GM18519 (cell line): Measurements from ENCODE around the gene TEDDM1.
A peak's percentile ranks its signal among the peaks of the same experiment; 100 is the strongest.
"Not testable (repeated sequence)": the region's sequence is repeated elsewhere in the genome, so short reads cannot be mapped to it uniquely, and the experiment has no call there.

Experiments
- ATAC-seq: cut with Tn5 transposase; IDR thresholded peaks from one replicate; pipeline ENCODE4 v1.9.1; 2021; ENCODE audit warnings: mild to moderate bottlenecking, moderate library complexity; ENCODE audit not compliant: unreplicated experiment, low FRiP score

Gene TEDDM1, protein sequence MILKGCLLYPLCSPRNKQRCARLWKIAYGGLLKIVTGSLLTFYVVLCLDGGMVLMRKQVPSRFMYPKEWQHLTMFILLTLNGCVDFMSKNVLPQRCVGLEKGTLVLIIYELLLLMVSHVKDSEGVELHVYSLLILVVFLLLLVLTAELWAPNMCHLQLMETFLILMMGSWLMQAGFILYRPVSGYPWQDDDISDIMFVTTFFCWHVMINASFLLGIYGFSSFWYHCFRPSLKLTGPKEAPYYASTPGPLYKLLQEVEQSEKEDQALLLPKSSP

DNA sequence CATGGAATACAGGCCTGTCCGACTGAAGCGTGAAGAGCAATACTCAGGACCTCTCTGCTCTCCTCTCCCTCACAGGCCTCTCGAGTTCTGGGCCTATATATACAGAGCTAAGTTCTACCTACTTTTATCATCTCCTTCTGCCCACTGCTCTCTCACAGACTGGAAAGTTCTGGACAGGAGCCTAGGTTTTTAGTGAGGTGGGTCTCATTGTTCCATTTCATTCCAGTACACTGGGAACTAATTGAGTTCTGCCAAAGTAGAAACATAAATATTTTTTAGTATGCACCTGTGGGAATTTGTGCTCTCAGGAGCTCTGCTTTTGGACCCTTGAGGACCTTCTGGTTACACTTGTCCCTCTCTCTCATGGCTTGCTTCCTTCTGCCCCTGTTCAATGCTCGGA is at the start of gene TEDDM1:
TSS of gene TEDDM1 (minus strand) at position 101 of the 400 bp plus-strand sequence. CDS start 182 bp downstream, outside the sequence.
- ATAC-seq, result no peak

DNA sequence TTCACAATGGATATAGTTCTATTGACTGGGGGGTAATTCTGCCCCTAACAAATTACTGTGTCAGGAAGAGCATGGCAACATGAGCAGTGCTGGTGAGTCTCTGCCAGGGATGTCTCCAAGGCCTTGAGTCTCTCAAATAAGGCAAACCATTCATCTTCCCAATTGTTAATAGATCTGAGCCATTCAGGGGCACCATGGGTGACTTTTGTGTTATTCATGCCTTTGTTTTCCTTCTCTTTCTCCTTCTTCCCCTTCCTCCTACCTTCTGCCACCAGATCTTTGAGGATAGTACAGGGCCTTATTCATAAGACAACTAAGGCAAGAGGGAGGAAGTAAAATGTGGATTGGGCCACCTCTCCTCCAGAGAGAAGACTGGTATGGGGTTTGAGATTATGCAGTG is 49.6 kb upstream of the TEDDM1 start, which contains the start of gene RGSL1:
TSS of gene RGSL1 (plus strand) at position 60 of the 400 bp plus-strand sequence. CDS start at position 80, 20 bp downstream.
- ATAC-seq, result no peak

DNA sequence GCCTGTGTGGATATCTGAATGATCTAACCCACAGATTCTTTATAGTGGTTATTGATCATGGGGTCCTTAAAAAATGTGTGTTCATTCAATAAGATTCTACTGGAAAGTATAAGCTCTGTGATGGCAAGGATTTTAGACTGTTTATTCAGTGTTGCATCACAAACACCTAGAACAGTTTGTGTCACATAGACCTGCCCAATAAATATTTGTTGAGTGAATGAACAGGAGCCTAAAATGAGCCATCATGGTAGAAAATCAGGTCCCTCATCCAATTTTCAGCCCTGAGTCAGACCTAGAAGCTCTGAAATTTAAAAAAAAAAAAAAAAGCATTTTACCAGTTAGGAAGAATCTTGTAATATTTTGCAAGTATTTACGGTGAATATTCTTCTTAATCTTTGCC is 47.2 kb upstream of the TEDDM1 start:
- ATAC-seq, result no peak

DNA sequence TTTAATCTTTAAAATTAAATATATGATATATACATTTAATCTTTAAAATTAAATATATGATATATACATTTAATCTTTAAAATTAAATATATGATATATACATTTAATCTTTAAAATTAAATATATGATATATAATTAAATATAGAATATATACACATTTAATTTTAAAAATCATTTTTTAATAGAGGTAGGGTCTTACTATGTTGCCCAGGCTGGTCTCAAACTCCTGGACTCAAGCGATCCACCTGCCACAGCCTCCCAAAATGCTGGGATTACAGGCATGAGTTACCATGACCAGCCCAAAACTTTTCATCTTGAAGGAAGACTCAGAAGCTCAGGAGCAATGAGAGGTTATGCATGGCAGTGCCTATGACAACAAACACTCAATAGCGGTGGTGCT is 46.7 kb upstream of the TEDDM1 start:
- ATAC-seq, result not testable (repeated sequence)

DNA sequence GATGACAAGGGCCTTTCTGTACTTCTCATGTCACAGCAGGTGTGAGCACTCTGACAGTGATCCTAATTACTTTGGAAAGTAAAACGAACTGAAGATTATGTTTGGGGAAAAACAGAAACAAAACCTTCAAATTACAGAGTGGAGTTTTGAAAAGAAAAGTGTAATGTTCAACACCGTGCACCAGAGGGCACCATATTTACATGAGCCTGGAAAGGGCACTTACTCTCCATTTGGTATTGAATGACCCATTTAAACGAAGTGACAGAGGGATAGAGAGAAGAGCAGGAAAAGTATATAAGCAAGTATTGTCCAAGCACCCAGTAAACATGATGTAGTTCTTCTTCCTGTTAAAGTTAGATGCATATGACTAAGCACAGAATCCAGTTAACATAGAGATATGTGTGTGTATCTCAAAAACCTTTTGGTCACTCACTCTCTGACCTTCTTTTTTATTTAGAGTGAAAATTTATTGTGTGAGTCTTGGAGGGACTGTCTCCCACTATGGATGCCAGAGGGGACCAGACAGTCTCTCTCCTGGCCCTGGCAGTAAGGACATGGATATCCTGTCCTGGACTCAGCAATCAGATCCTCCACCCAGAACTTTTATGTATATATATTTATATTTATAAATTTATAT is 45.7 kb upstream of the TEDDM1 start:
- ATAC-seq, result peak; percentile 42

DNA sequence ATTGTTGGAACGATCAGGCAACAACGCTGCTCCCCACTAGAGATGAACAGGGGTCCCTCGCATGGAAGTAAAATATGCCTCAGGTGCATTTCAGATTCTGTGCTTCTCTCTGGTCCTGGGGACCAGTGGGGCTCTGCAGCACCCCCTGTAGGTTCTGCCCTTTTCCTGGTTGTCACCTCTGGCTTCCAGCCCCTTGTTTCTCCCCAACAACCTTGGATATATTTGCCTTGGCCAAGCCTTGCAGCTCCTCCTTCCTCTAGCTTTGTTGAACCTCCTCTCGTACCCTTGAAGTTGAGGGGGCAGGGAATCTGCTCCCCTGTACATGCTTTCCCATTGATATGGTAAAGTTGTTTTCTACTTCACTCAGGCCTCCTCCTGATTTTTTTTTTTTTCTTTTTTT is 44.0 kb upstream of the TEDDM1 start:
- ATAC-seq, result no peak

DNA sequence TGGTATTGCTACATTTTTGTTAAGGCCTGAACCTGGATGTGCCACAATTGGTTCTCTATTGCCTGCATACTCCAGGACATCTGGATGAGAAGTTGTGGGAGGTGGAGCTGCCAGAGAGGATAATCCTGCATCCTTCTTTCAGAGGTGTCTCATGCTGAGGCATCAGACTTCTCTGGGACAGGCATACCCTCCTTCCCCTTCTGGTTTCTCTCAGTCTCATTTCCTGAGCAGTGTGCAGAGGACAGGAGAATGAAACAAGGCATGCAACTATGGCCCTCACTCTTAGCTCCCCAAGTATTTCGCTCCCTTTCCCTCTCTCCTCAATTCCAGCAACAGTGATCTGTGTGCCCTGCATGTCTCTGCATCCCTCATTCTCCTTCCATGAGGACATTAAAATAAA is 41.9 kb upstream of the TEDDM1 start:
- ATAC-seq, result no peak

DNA sequence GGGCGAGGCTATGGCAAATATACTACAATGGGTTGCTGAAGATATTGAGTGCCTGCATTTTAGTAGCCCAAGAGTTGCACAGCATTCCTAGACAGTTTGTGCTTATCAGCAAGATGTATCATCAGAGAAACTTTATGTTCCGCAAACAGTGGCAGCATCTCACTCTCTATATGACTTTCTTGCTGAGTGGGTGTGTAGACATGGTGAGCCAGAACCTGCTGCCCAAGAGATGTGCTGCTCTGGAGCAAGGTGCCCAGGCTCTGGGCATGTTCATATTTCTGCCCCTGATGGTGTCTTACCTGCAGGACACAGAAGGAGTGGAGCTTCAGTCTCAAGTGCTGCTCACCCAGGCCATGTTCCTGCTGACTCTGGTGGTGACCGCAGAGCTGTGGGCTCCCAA is 41.3 kb upstream of the TEDDM1 start:
- ATAC-seq, result no peak

DNA sequence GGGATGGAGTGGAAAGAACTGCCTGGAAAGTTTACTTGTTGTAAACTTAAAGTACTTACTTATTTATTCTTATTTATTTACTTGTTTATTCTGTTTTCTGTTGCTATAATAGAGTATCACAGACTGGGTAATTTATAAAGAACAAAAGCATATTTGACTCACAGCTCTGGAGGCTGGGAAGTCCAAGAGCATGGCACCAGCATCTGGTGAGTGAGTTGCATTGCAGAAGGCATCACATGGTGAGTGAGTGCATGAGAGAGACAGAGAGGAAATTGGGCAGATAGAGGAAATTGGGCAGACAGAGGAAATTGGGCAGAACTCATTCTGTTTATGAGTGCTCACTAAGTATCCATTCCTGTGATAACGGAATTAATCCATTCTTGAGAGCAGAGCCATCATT is 37.9 kb upstream of the TEDDM1 start:
- ATAC-seq, result no peak

DNA sequence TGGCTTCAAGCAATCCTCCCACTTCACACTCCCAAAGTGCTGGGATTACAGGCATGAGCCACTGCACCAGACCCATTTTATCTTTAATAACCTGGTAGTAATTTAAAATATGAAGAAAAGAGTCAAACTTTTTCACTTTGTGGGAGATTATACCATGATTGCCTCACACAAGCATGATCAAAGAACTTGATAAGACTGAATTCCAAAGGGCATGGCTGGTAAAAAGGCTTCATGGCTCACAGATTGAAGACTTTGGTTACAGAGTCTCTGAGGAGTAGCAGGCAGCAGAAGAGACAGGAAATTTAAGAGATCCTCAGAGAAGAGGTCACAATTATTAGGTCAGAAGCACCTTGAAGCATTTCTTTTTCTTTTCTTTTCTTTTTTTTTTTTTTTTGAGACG is 33.1 kb upstream of the TEDDM1 start:
- no peak for ATAC-seq

DNA sequence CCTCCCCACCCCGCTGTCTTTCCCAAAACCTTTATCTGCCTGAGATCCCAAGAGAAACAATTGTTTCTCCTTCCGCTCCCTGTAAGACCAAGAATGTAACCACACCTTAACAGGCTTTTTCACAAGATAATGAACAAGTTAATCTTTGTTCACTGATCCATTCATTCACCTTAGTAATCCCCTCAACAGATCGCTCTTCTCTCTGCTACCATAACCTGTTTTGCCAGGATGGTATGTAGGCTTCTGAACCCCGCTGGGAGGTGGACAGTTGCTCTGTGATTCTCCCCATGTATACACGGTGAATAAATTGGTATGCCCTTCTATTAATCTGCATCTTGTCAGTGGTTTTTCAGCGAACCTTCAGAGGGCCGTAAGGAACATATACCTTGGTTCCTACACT is 30.8 kb upstream of the TEDDM1 start:
- no peak for ATAC-seq

DNA sequence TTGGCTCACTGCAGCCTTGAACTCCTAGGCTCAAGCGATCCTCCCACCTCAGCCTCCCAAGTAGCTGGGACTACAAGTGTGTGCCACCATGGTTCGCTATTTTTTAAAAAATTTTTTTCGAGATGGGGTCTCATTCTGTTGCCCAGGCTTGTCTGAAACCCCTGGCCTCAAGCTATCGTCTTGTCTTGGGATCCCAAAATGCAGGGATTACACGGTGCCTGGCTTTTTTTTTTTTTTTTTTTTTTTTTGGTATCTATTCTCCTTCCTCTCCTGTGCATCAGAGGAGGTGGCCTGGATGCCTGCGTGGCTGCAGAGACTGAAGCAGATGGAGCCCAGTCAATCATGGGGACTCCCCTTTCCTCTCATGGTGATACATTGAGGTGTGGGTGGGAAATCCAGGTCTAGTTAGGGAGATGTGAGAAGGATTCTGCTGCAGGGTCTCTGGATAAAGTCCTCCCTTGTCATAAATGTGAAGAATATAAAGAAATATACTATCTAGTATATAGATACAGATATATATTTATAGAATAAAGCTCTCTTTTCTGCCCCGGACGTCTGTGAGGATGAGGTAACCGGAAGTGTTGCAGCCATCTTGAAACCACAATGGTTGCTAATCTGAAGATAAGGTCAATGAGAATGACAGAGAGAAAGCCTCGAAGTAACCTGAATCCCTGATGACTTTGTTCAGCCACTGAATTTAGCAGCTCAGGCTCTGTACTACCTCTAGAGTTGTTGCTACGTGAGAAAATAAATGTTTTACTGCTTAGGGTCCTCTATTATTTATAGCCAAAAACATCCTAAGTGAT is 30.0 kb upstream of the TEDDM1 start:
- peak; percentile 42 for ATAC-seq

DNA sequence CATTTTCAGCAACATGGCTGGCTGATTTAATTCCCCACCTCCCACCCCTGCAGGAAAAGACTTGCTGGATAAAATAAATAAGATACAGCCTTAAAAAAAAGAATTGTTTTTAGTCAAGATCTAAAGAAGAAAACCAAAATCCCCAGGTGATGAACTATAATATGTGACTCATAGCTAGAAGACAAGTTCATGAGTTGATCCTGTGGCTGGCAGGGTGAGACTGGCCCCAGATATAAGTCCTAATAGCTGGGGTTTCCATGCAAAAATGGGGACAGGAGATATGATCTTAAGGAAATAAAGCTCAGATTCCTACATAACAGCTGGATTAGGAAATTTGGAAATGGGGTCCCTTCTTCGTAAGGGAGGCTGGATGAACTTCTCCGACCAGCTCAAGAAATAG is 27.6 kb upstream of the TEDDM1 start:
- no peak for ATAC-seq

DNA sequence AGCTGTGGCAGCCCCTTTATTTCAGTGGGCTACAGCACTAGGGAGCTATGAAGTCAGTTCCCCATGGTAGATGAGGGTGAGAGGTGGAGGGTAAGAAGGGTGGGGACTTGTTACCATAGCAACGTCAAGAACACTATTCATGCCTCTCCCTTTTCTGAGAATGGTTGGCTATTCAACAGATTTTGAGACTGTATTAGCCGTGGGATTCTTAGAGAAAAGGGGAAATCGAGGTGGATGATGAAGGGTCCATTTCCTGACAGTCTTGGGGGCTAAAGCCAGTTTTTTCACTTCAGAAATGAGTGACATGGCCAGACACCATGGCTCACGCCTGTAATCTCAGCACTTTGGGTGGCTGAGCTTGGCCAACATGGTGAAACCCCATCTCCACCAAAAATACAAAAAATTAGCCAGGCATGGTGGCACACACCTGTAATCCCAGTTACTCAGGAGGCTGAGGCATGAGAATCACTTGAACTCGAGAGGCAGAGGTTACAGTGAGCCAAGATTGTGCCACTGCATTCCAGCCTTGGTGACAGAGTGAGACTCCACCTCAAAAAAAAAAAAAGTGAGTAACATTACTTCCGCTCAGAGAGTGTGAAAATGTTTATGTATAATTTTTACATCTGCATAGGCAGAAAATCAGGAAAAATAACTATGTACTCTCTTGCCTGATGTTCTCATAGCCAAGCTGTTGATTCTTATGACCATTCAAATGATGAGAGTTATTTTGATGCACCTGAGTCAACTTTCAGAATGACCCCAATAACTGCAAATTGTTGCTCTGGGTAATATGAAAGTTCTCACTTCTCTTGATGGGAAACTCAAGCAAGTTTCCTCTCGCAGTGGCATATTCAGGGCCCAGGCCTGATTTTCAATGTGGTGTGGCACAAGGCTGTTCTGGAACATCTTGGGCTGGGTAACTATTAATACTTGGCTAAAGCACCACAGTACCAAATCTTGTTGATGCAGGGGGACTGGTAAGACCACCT is 26.3 kb upstream of the TEDDM1 start:
- peak; percentile 43 for ATAC-seq

DNA sequence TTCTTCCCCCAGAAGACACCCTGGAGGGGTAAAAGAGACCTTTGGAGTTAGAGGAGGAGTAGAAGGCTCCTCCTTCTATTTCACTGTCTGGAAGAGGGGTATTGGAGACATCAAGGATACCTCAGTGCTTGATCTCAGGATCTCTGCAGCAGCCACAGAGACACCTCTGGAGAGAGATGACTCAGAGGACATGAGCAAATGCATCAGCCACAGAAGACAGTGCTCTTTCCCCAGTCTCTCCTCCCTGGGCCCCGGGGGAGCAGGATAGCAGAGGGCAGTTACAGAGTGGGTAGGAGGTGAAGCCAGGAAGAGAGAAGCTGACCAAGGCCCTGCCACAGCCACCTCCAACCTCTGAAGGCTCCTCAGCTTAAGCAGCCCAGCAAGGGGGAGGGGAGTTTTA is 15.3 kb upstream of the TEDDM1 start:
- no peak for ATAC-seq

DNA sequence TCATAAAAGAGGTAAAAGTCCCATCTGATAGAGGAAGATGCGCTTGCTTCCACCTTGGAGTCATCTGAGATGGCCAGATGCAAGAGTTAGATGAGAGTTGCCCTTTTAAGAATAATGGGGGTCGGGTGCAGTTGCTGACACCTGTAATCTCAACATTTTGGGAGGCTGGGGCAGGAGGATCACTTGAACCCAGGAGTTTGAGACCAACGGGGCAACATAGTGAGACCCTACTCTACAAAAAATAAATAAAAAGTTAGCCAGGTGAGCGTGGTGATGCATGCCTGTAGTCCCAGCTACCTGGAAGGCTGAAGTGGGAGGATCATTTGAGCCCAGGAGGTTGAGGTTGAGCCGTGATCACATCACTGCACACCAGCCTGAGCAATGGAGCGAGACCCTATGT is 13.5 kb upstream of the TEDDM1 start:
- no peak for ATAC-seq

DNA sequence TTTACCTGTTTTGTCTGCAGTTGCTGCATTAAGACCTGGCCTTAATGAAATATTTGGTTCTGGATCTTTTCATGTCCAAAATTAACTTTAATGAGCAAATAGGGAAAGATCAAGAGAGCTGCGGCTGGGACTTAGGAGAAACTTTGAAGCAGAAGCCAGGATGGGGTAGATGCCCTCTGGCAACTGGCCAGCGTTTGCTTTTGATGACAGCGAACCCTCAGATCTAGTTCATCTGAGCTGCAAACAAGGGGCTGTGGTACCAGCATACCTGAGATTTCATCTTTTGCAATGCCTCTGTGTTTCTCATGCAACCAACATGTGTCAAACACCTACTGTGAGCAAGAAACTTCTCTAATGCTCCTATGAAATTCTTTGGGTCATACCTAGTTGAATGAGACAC is 13.0 kb upstream of the TEDDM1 start:
- no peak for ATAC-seq

DNA sequence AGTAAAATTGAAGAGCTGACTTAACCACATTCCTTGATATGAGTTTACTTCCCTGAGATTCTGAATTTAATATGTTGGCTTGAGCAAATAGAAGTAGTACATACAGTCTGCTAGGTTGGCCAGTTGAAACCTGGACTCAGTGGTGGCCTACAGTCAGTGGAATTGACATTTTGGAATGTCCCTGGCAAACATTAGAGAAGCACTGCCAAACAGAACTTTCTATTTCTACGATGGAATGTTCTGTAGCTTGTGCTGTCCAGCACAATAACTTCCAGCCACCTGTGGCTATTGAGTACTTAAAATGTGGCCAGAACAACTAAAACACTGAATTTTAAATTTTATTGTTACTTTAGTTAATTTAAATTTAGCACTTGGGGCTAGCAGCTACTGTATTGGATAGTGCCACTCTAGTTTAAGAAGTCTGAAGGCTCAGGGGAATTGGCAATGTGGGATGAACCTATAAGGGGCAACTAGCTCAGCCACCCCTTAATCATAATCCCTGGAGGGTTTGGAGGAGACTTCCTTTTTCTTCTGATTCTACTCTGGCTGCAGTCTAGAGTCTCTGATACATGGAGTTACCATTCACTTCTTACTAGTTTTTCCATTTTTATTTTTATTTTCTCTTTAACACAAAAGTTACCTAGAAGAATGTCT is 10.3 kb upstream of the TEDDM1 start:
- no peak for ATAC-seq

DNA sequence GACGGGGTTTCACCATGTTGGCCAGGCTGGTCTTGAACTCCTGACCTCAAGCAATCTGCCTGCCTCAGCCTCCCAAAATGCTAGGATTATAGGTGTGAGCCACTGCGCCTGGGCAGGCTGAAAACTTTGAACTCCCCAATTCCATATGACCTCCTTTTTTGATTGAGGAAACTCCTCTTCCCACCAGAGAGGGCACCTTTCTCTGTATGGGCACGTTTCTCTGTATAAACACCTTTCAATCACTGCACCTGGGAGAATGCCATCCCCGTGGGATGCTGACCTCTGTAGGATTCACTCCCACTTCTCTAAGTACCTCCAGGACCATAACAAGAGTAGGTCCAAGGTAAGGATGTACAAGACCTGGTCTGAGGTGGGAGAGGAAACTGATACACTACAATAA is 9.7 kb upstream of the TEDDM1 start:
- no peak for ATAC-seq
